Measurements from ENCODE around the gene GAL3ST1. TPM values are rescaled to one million over a fixed set of nuclear protein-coding genes. Genes with fewer than 3 reads are reported as not detected.

GAL3ST1 gene
- polyA plus RNA-seq, 1 experiment: not detected

GRCh38 chr22:30607939-30608338, 33.5 kb upstream of the GAL3ST1 start:
- CTCF ChIA-PET: interaction anchor here (0.5 to 3.2 kb wide), 4 partner anchors 14 to 353 kb away, joined by 3 to 13 read pairs (median 8); partner anchors contain the start of gene PES1

DNA sequence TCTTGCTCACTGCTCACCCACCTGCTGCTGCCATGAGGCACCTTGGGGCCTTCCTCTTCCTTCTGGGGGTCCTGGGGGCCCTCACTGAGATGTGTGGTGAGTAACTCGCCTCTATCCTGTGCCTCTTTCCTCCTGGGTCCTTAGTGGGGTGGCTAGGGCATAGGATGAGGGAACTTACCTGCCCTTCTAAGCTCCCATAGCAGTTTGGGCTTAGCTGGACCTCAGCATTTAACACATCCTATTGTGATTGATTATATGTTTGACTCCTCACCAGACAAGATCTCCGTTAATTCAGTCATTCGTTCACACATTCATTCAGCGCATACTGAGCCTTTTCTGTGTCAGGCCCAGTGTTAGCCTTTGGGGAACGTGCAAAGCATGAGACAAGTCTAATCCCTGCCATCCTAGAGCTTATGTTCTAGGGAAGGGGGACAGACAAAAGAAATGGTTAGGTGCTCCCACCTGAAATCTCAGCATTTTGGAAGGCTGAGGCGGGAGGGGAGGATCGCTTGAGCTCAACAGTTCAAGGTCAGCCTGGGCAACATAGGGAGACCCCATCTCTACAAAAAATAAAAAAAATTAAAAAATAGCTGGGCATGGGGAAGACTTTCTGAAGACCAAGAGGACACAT, 33.0 kb upstream of the GAL3ST1 start:
- Histone ChIP-seq H3K27me3 (ENCODE audit: control insufficient read depth, insufficient read depth, low read length) (no peaks in the 10 kb centered on the region), H3K4me3 (ENCODE audit: low read depth, low read length) (peak overlapping the region; percentile 39; the same call in 1 of the 2 replicates), H3K36me3 (ENCODE audit: control insufficient read depth, insufficient read depth, low read length) (no peaks in the 10 kb centered on the region)
- ChIA-PET CTCF (interaction anchor here (0.5 to 3.2 kb wide), 3 partner anchors 17 to 353 kb away, joined by 4 to 13 read pairs (median 11); partner anchors contain the start of gene PES1), POLR2A (no interaction called here)
- TF ChIP-seq, protein P1, sequence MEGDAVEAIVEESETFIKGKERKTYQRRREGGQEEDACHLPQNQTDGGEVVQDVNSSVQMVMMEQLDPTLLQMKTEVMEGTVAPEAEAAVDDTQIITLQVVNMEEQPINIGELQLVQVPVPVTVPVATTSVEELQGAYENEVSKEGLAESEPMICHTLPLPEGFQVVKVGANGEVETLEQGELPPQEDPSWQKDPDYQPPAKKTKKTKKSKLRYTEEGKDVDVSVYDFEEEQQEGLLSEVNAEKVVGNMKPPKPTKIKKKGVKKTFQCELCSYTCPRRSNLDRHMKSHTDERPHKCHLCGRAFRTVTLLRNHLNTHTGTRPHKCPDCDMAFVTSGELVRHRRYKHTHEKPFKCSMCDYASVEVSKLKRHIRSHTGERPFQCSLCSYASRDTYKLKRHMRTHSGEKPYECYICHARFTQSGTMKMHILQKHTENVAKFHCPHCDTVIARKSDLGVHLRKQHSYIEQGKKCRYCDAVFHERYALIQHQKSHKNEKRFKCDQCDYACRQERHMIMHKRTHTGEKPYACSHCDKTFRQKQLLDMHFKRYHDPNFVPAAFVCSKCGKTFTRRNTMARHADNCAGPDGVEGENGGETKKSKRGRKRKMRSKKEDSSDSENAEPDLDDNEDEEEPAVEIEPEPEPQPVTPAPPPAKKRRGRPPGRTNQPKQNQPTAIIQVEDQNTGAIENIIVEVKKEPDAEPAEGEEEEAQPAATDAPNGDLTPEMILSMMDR (IDR thresholded peaks at IDR 0.05; ENCODE audit: insufficient read depth, low read depth, low read length): no peak
- DNase-seq (ENCODE audit: low read depth): no peak

More at GRCh38 chr22:30607939-30608338, 33.5 kb upstream of the GAL3ST1 start:
- Histone ChIP-seq H3K4me3 (ENCODE audit: low read depth, low read length) (no peak overlapping the region), H3K36me3 (ENCODE audit: control insufficient read depth, insufficient read depth, low read length) (no peaks in the 10 kb centered on the region), H3K27me3 (ENCODE audit: control insufficient read depth, insufficient read depth, low read length) (no peaks in the 10 kb centered on the region)
- TF ChIP-seq, protein P1 (IDR thresholded peaks at IDR 0.05; ENCODE audit: insufficient read depth, low read depth, low read length): no peak
- no peak for DNase-seq (ENCODE audit: low read depth)
- POLR2A ChIA-PET: no interaction called here

DNA sequence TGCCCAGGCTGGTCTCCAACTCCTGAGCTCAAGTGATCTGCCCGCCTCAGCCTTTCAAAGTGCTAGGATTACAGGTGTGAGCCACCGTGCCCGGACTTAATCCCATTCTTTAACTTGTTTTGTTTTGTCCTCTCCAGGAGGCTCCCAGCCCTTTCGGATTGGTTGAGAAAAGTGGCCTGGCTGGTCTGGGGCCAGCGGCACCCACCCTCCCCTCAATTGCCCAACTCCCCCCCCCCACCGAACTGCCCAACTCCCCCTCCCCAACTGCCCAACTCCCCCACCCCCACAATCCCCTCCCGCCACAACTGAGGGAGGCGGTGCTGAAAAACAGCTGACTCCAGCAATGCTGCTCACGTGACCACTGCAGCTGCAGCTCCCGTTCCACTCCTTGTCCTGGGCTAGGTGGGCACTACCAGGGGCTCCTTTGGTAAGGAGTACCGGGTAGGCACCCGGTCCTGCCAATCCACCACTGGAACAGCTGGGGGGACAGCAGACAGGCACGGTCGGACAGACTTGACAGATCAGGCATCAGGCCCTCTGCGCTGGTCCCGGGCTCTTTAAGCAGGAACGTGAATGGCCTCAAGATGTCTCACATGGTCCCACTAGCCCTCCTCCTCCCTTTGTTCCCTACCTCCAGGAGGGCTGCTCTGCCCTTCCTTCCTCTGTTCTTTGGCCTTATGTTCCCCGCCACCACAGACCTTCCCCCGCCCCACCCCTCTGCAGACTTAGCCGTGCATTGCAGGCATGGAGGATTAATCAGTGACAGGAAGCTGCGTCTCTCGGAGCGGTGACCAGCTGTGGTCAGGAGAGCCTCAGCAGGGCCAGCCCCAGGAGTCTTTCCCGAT, 32.2 kb upstream of the GAL3ST1 start, which contains the start of gene TCN2:
TSS of gene TCN2 (plus strand) at position 720 of the 845 bp plus-strand sequence. CDS start 158 bp downstream, outside the sequence.
- CTCF ChIA-PET: interaction anchor here (0.9 to 3.2 kb wide), 7 partner anchors 9 to 501 kb away, joined by 3 to 15 read pairs (median 5); partner anchors contain the start of genes PES1 and SELENOM
- TF ChIP-seq, protein P1 (IDR thresholded peaks at IDR 0.05; ENCODE audit: insufficient read depth, low read depth, low read length): no peak

GRCh38 chr22:30605449-30606110, 31.1 kb upstream of the GAL3ST1 start:
- no peak for DNase-seq (ENCODE audit: low read depth)
- Histone ChIP-seq H3K4me3 (ENCODE audit: low read depth, low read length) (no peak overlapping the region), H3K36me3 (ENCODE audit: control insufficient read depth, insufficient read depth, low read length) (no peaks in the 10 kb centered on the region), H3K27me3 (ENCODE audit: control insufficient read depth, insufficient read depth, low read length) (no peaks in the 10 kb centered on the region)
- TF ChIP-seq, protein P1 (IDR thresholded peaks at IDR 0.05; ENCODE audit: insufficient read depth, low read depth, low read length): peak; percentile 70
- POLR2A ChIA-PET: no interaction called here
- CTCF ChIA-PET: interaction anchor here (0.9 to 3.2 kb wide), 8 partner anchors 8 to 502 kb away, joined by 3 to 15 read pairs (median 5); partner anchors contain the start of genes PES1 and SELENOM

More for the DNA sequence above, 32.2 kb upstream of the GAL3ST1 start, which contains the start of gene TCN2:
- H3K27me3 ChIP-seq (ENCODE audit: control insufficient read depth, insufficient read depth, low read length): no peaks in the 10 kb centered on the region
- DNase-seq (ENCODE audit: low read depth): no peak
- POLR2A ChIA-PET: no interaction called here
- peak within 1 kb of the TSS; percentile 39 for H3K4me3 ChIP-seq (ENCODE audit: low read depth, low read length)
- H3K36me3 ChIP-seq (ENCODE audit: control insufficient read depth, insufficient read depth, low read length): no peaks in the 10 kb centered on the region
